Bronchus fibroblast of lung (primary cell): Measurements from ENCODE around the gene RPL35. TPM values are rescaled to one million over a fixed set of nuclear protein-coding genes. Genes with fewer than 3 reads are reported as not detected.

ENCODE experiments used
- total RNA-seq: library from RNA; depleted of rRNA; stranded (reverse); fragments of >200 nt; gene quantifications from 2 replicates; pipeline ENCODE4 v1.2.3, GENCODE V29; 2015

The RPL35 gene
- 3,713 and 4,137 TPM in 2 replicates for total RNA-seq

GRCh38 chr9:124861342-124862229 lies at the start of gene RPL35, which contains the start of gene ARPC5L:
TSS of gene RPL35 (minus strand) at chr9:124861957. CDS start at chr9:124861912, 45 bp downstream.
TSS of gene ARPC5L (plus strand) at chr9:124862130. CDS start at chr9:124869291, 7,161 bp downstream.

DNA sequence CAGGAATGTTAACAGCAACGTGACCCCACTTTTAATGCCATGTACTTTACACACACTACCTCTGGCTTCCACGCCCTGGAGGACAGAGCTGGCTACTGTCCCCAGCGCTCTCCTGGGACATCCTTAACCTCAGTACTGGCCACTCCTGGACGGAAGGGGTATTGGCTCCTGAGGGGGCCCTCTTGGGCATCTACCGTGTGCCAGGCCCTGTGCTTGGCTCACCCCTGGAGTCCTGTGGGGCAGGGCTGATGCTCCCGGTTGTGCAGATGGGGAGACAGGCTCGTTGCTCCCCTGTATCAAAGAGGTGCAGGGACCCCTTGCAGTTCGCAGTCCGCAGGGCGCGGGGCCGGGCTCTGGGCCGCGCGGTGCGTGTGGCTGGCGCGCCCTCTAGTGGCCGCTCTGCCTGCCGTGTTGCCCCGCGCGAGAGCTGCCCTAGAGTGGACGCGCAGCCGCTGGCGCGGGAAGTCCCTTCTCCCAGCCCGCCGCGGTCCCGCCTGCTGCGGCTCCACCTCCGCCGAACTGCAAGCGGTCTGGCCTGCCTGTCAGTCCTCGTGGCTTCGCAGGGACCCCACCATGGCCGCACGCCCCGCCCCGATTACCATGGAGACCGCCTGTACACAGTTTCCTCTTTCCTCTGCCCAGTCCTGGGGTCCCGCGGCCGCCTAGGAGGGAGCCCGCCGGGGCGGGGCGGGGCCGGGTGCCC lies 8.8 kb downstream of the RPL35 start, which contains the start of gene WDR38:
WDR38 (plus strand) TSS at position 632 of the 703 bp plus-strand sequence. CDS start 72 bp downstream, outside the sequence.

Other genes starting within 250 kb of the RPL35 start
- gene NR6A1, start 90.6 kb downstream of the RPL35 start, total RNA-seq, result 0.15 and 1.2 TPM in 2 replicates
- 2.8 and 4.9 TPM in 2 replicates for gene OLFML2A, start 84.8 kb downstream of the RPL35 start, total RNA-seq
- not detected in 2 replicates for gene WDR38, start 8.5 kb downstream of the RPL35 start, total RNA-seq
- 27.9 and 33.6 TPM in 2 replicates for gene ARPC5L, start 173 bp upstream of the RPL35 start, total RNA-seq
- gene GOLGA1, start 79.1 kb upstream of the RPL35 start, total RNA-seq, result 8.0 and 8.6 TPM in 2 replicates